ENCODE results near the gene TNRC6B. TPM values are rescaled to one million over a fixed set of nuclear protein-coding genes. Genes with fewer than 3 reads are reported as not detected.

The TNRC6B gene
- total RNA-seq, 1 donor from 2014 or later = 26.7 TPM

- DNase-seq (ENCODE audit: low read depth) = no peak
- H3K36me3 ChIP-seq (ENCODE audit: control insufficient read depth, insufficient read depth, low read length) = no peaks in the 10 kb centered on the region
- no peak overlapping the region for H3K4me3 ChIP-seq (ENCODE audit: low read depth, low read length)
- TF ChIP-seq CTCF (IDR thresholded peaks at IDR 0.05; ENCODE audit: insufficient read depth, low read length, poor library complexity, severe bottlenecking) = no peak
- H3K27me3 ChIP-seq (ENCODE audit: control insufficient read depth, insufficient read depth, low read length) = no peaks in the 10 kb centered on the region
These were observed 63.6 kb downstream of the TNRC6B start for GRCh38 chr22:40241200-40241763.

- no peak for TF ChIP-seq CTCF (IDR thresholded peaks at IDR 0.05; ENCODE audit: insufficient read depth, low read length, poor library complexity, severe bottlenecking)
- Histone ChIP-seq H3K27me3 (ENCODE audit: control insufficient read depth, insufficient read depth, low read length) (no peaks in the 10 kb centered on the region), H3K36me3 (ENCODE audit: control insufficient read depth, insufficient read depth, low read length) (peaks cover under 1% of the 10 kb centered on the region), H3K4me3 (ENCODE audit: low read depth, low read length) (no peak overlapping the region)
- DNase-seq (ENCODE audit: low read depth) = no peak
These were observed 66.2 kb downstream of the TNRC6B start for GRCh38 chr22:40243891-40244290.

- Histone ChIP-seq H3K4me3 (ENCODE audit: low read depth, low read length) (no peak overlapping the region), H3K27me3 (ENCODE audit: control insufficient read depth, insufficient read depth, low read length) (no peaks in the 10 kb centered on the region), H3K36me3 (ENCODE audit: control insufficient read depth, insufficient read depth, low read length) (peaks cover 1% of the 10 kb centered on the region)
- DNase-seq (ENCODE audit: low read depth) = no peak
- TF ChIP-seq CTCF (IDR thresholded peaks at IDR 0.05; ENCODE audit: insufficient read depth, low read length, poor library complexity, severe bottlenecking) = no peak
These were observed 66.9 kb downstream of the TNRC6B start for GRCh38 chr22:40244586-40244985.

- no peak for DNase-seq (ENCODE audit: low read depth)
- Histone ChIP-seq H3K4me3 (ENCODE audit: low read depth, low read length) (no peak overlapping the region), H3K36me3 (ENCODE audit: control insufficient read depth, insufficient read depth, low read length) (peaks cover 1% of the 10 kb centered on the region), H3K27me3 (ENCODE audit: control insufficient read depth, insufficient read depth, low read length) (no peaks in the 10 kb centered on the region)
- no peak for TF ChIP-seq CTCF (IDR thresholded peaks at IDR 0.05; ENCODE audit: insufficient read depth, low read length, poor library complexity, severe bottlenecking)
These were observed 70.3 kb downstream of the TNRC6B start for GRCh38 chr22:40247976-40248375.

GRCh38 chr22:40249286-40249685, 71.6 kb downstream of the TNRC6B start:
- TF ChIP-seq CTCF (IDR thresholded peaks at IDR 0.05; ENCODE audit: insufficient read depth, low read length, poor library complexity, severe bottlenecking) = no peak
- H3K36me3 ChIP-seq (ENCODE audit: control insufficient read depth, insufficient read depth, low read length) = peaks cover 1% of the 10 kb centered on the region
- no peak for DNase-seq (ENCODE audit: low read depth)
- H3K27me3 ChIP-seq (ENCODE audit: control insufficient read depth, insufficient read depth, low read length) = no peaks in the 10 kb centered on the region
- H3K4me3 ChIP-seq (ENCODE audit: low read depth, low read length) = no peak overlapping the region

GRCh38 chr22:40250608-40251007, 72.9 kb downstream of the TNRC6B start:
- no peak for TF ChIP-seq CTCF (IDR thresholded peaks at IDR 0.05; ENCODE audit: insufficient read depth, low read length, poor library complexity, severe bottlenecking)
- peaks cover 1% of the 10 kb centered on the region for H3K36me3 ChIP-seq (ENCODE audit: control insufficient read depth, insufficient read depth, low read length)
- H3K27me3 ChIP-seq (ENCODE audit: control insufficient read depth, insufficient read depth, low read length) = no peaks in the 10 kb centered on the region
- no peak for DNase-seq (ENCODE audit: low read depth)
- no peak overlapping the region for H3K4me3 ChIP-seq (ENCODE audit: low read depth, low read length)
